ENCODE data around the gene SEMA6A.

Gene SEMA6A

GRCh38 chr5:116583085-116583861 lies 8.7 kb upstream of the SEMA6A start:
- Mint-ChIP-seq H3K27me3 (peaks cover 33% of the 10 kb centered on the region), H3K4me3 (no peak overlapping the region), H3K36me3 (no peaks in the 10 kb centered on the region), H3K9me3 (ENCODE audit: low read depth) (no peaks in the 10 kb centered on the region), H3K4me1 (ENCODE audit: low read depth) (no peaks in the 10 kb centered on the region), H3K27ac (no peak overlapping the region)

- H3K27me3 Mint-ChIP-seq, result peaks cover 37% of the 10 kb centered on the region
- H3K9me3 Mint-ChIP-seq (ENCODE audit: low read depth), result no peaks in the 10 kb centered on the region
Observed at GRCh38 chr5:116581910-116582309, 7.3 kb upstream of the SEMA6A start.

GRCh38 chr5:116579144-116579543 lies 4.5 kb upstream of the SEMA6A start:
- Mint-ChIP-seq H3K9me3 (ENCODE audit: low read depth) (no peaks in the 10 kb centered on the region), H3K27ac (no peak overlapping the region), H3K36me3 (no peaks in the 10 kb centered on the region), H3K27me3 (peaks cover 44% of the 10 kb centered on the region), H3K4me3 (no peak overlapping the region), H3K4me1 (ENCODE audit: low read depth) (peaks cover 16% of the 10 kb centered on the region)

More at GRCh38 chr5:116581910-116582309, 7.3 kb upstream of the SEMA6A start:
- H3K36me3 Mint-ChIP-seq, result no peaks in the 10 kb centered on the region
- H3K27ac Mint-ChIP-seq, result no peak overlapping the region
- H3K4me3 Mint-ChIP-seq, result no peak overlapping the region
- no peaks in the 10 kb centered on the region for H3K4me1 Mint-ChIP-seq (ENCODE audit: low read depth)

GRCh38 chr5:116578676-116579075 lies 4.1 kb upstream of the SEMA6A start:
- Mint-ChIP-seq H3K4me3 (no peak overlapping the region), H3K27me3 (peaks cover 40% of the 10 kb centered on the region), H3K4me1 (ENCODE audit: low read depth) (peaks cover 18% of the 10 kb centered on the region), H3K27ac (no peak overlapping the region), H3K9me3 (ENCODE audit: low read depth) (no peaks in the 10 kb centered on the region), H3K36me3 (no peaks in the 10 kb centered on the region)

GRCh38 chr5:116577064-116577788 lies 2.6 kb upstream of the SEMA6A start:
- Mint-ChIP-seq H3K27ac (no peak overlapping the region), H3K4me3 (no peak overlapping the region), H3K4me1 (ENCODE audit: low read depth) (peaks cover 22% of the 10 kb centered on the region), H3K9me3 (ENCODE audit: low read depth) (no peaks in the 10 kb centered on the region), H3K36me3 (no peaks in the 10 kb centered on the region), H3K27me3 (peaks cover 46% of the 10 kb centered on the region)

- peak overlapping the region; percentile 72 for H3K4me3 Mint-ChIP-seq
- no peaks in the 10 kb centered on the region for H3K9me3 Mint-ChIP-seq (ENCODE audit: low read depth)
- peaks cover 22% of the 10 kb centered on the region for H3K4me1 Mint-ChIP-seq (ENCODE audit: low read depth)
- H3K27ac Mint-ChIP-seq, result no peak overlapping the region
- no peaks in the 10 kb centered on the region for H3K36me3 Mint-ChIP-seq
- peaks cover 48% of the 10 kb centered on the region for H3K27me3 Mint-ChIP-seq
Observed at GRCh38 chr5:116576053-116576713, 1.6 kb upstream of the SEMA6A start.

- Mint-ChIP-seq H3K27ac (no peak overlapping the region), H3K27me3 (peaks cover 47% of the 10 kb centered on the region), H3K9me3 (ENCODE audit: low read depth) (no peaks in the 10 kb centered on the region), H3K4me3 (peak overlapping the region; percentile 72), H3K36me3 (no peaks in the 10 kb centered on the region), H3K4me1 (ENCODE audit: low read depth) (peaks cover 22% of the 10 kb centered on the region)
Observed at GRCh38 chr5:116575326-116576052, 866 bp upstream of the SEMA6A start.

GRCh38 chr5:116573702-116574366 lies 789 bp downstream of the SEMA6A start:
- Mint-ChIP-seq H3K36me3 (no peaks in the 10 kb centered on the region), H3K27ac (no peak overlapping the region), H3K9me3 (ENCODE audit: low read depth) (no peaks in the 10 kb centered on the region), H3K4me3 (peak overlapping the region; percentile 88), H3K27me3 (peaks cover 42% of the 10 kb centered on the region), H3K4me1 (ENCODE audit: low read depth) (peaks cover 22% of the 10 kb centered on the region)

- Mint-ChIP-seq H3K4me3 (peak overlapping the region; percentile 51), H3K27ac (no peak overlapping the region), H3K27me3 (peaks cover 41% of the 10 kb centered on the region), H3K4me1 (ENCODE audit: low read depth) (peaks cover 22% of the 10 kb centered on the region), H3K36me3 (no peaks in the 10 kb centered on the region), H3K9me3 (ENCODE audit: low read depth) (no peaks in the 10 kb centered on the region)
Observed at GRCh38 chr5:116573279-116573701, 1.3 kb downstream of the SEMA6A start.

GRCh38 chr5:116572350-116573278 lies 2.0 kb downstream of the SEMA6A start:
- peak overlapping the region; percentile 23 for H3K4me3 Mint-ChIP-seq
- no peaks in the 10 kb centered on the region for H3K36me3 Mint-ChIP-seq
- no peaks in the 10 kb centered on the region for H3K9me3 Mint-ChIP-seq (ENCODE audit: low read depth)
- H3K4me1 Mint-ChIP-seq (ENCODE audit: low read depth), result peaks cover 22% of the 10 kb centered on the region
- no peak overlapping the region for H3K27ac Mint-ChIP-seq
- H3K27me3 Mint-ChIP-seq, result peaks cover 39% of the 10 kb centered on the region

- Mint-ChIP-seq H3K4me3 (no peak overlapping the region), H3K36me3 (no peaks in the 10 kb centered on the region), H3K9me3 (ENCODE audit: low read depth) (no peaks in the 10 kb centered on the region), H3K4me1 (ENCODE audit: low read depth) (peaks cover 22% of the 10 kb centered on the region), H3K27me3 (peaks cover 40% of the 10 kb centered on the region), H3K27ac (no peak overlapping the region)
Observed at GRCh38 chr5:116571568-116572349, 2.9 kb downstream of the SEMA6A start.

- H3K4me1 Mint-ChIP-seq (ENCODE audit: low read depth), result peaks cover 12% of the 10 kb centered on the region
- H3K27ac Mint-ChIP-seq, result no peak overlapping the region
- H3K4me3 Mint-ChIP-seq, result no peak overlapping the region
- no peaks in the 10 kb centered on the region for H3K9me3 Mint-ChIP-seq (ENCODE audit: low read depth)
- no peaks in the 10 kb centered on the region for H3K36me3 Mint-ChIP-seq
- peaks cover 30% of the 10 kb centered on the region for H3K27me3 Mint-ChIP-seq
Observed at GRCh38 chr5:116569999-116570398, 4.6 kb downstream of the SEMA6A start.

GRCh38 chr5:116567106-116567505 lies 7.5 kb downstream of the SEMA6A start:
- H3K4me1 Mint-ChIP-seq (ENCODE audit: low read depth), result no peaks in the 10 kb centered on the region
- H3K27ac Mint-ChIP-seq, result no peak overlapping the region
- H3K36me3 Mint-ChIP-seq, result no peaks in the 10 kb centered on the region
- H3K27me3 Mint-ChIP-seq, result peaks cover 20% of the 10 kb centered on the region
- H3K4me3 Mint-ChIP-seq, result no peak overlapping the region
- H3K9me3 Mint-ChIP-seq (ENCODE audit: low read depth), result no peaks in the 10 kb centered on the region

Data from activated naive CD8-positive, alpha-beta T cell (primary cell).